Endothelial cell of umbilical vein (primary cell): Measurements from ENCODE around the gene PRDM1. TPM values are rescaled to one million over a fixed set of nuclear protein-coding genes. Genes with fewer than 3 reads are reported as not detected.

Source experiments
- BruUV-seq: library from RNA; stranded (reverse); fragments of 400-500 nt; replicated peaks from 2 replicates; lab custom pipeline; 2021; lab: Mats Ljungman, UMichigan
- CTCF ChIA-PET: fragments of 300-600, 350-600 bp; sonication (Branson Sonifier 250); formaldehyde crosslinking; loops from one replicate; lab custom pipeline; 2021; ENCODE audit warnings: antibody characterized with exemption, inconsistent platforms; lab: Charles Lee
- POLR2A ChIA-PET: fragments of 300-600, 350-600 bp; sonication (Branson Sonifier 250); formaldehyde crosslinking; loops from one replicate; lab custom pipeline; 2021; ENCODE audit warnings: antibody characterized with exemption, inconsistent platforms; lab: Charles Lee
- DNase-seq: peaks from one replicate; pipeline ENCODE4 v3.0.0-alpha.2; 2011; ENCODE audit warnings: low read depth, low spot score
- FAIRE-seq: peaks from 2 replicates; lab custom pipeline; 2011; peaks lifted over from hg19 to GRCh38; lab: Jason Lieb, UNC
- H2AFZ ChIP-seq: 2 replicates; pipeline ENCODE4 v1.6.0; 2012; ENCODE audit warnings: low read depth, low read length, control low read depth, inconsistent platforms
- H3K27ac ChIP-seq: 2 replicates; pipeline ENCODE4 v1.5.1; 2011; ENCODE audit warnings: low read depth, mild to moderate bottlenecking, control low read depth, low read length, moderate library complexity; ENCODE audit not compliant: insufficient read depth
- H3K27me3 ChIP-seq, 2 experiments: 2 replicates each; pipeline versions ENCODE4 v1.6.0 to v1.6.1; 2011; ENCODE audit warnings: low read length in 2 of 2, mixed read lengths in 1 of 2; ENCODE audit not compliant: control insufficient read depth in 2 of 2, insufficient read depth in 2 of 2
- H3K36me3 ChIP-seq, 2 experiments: 2 replicates in 1 of 2; 3 replicates in 1 of 2; pipeline ENCODE4 v1.5.1; 2011; ENCODE audit warnings: low read length in 2 of 2, mild to moderate bottlenecking in 1 of 2, moderate library complexity in 1 of 2; ENCODE audit not compliant: control insufficient read depth in 2 of 2, insufficient read depth in 2 of 2; ENCODE audit errors: extremely low read depth in 1 of 2
- H3K4me1 ChIP-seq: 3 replicates; pipeline ENCODE4 v1.5.1; 2011; ENCODE audit warnings: mild to moderate bottlenecking, low read length; ENCODE audit not compliant: control insufficient read depth, insufficient read depth; ENCODE audit errors: extremely low read depth
- H3K4me2 ChIP-seq: 2 replicates; pipeline ENCODE4 v1.6.1; 2011; ENCODE audit warnings: low read length, control low read depth, mixed read lengths; ENCODE audit not compliant: insufficient read depth
- H3K4me3 ChIP-seq, 3 experiments: fragments of 200-600 bp in 1 of 3; sonication (generic), shearing (Covaris generic) in 1 of 3; replicated peaks in 1 of 3; 2 replicates each; pipeline ENCODE4 v1.5.1; 2011 to 2016; ENCODE audit warnings: control low read depth in 3 of 3, low read length in 3 of 3, mild to moderate bottlenecking in 2 of 3, inconsistent platforms in 1 of 3, low read depth in 1 of 3, moderate library complexity in 1 of 3; ENCODE audit not compliant: insufficient read depth in 1 of 3
- H3K79me2 ChIP-seq: 2 replicates; pipeline ENCODE4 v1.6.0; 2012; ENCODE audit warnings: low read length, inconsistent platforms; ENCODE audit not compliant: control insufficient read depth, insufficient read depth
- H3K9ac ChIP-seq: replicated peaks from 2 replicates; pipeline ENCODE3; 2011; ENCODE audit warnings: low read length, control low read depth; ENCODE audit not compliant: insufficient read depth; ENCODE audit errors: extremely low read depth
- H3K9me1 ChIP-seq: replicated peaks from 3 replicates; pipeline ENCODE4 v1.6.0; 2011; ENCODE audit warnings: mild to moderate bottlenecking, low read length; ENCODE audit not compliant: control insufficient read depth, insufficient read depth; ENCODE audit errors: extremely low read depth
- H3K9me3 ChIP-seq: replicated peaks from 2 replicates; pipeline ENCODE4 v1.5.1; 2012; ENCODE audit warnings: low read length, inconsistent platforms; ENCODE audit not compliant: control insufficient read depth, insufficient read depth
- H4K20me1 ChIP-seq: replicated peaks from 2 replicates; pipeline ENCODE3; 2011; ENCODE audit warnings: mild to moderate bottlenecking, low read length; ENCODE audit not compliant: control insufficient read depth, insufficient read depth; ENCODE audit errors: extremely low read depth
- CTCF ChIP-seq, 2 donors: IDR thresholded peaks; 1 replicate in 1 of 2; 2 replicates in 1 of 2; pipeline ENCODE4 v1.5.1; 2011; ENCODE audit warnings: low read length in 2 of 2, mild to moderate bottlenecking in 2 of 2, moderate library complexity in 2 of 2, control low read depth in 1 of 2, inconsistent platforms in 1 of 2, low read depth in 1 of 2; ENCODE audit not compliant: insufficient read depth in 1 of 2; ENCODE audit errors: extremely low read depth in 1 of 2
- EZH2 ChIP-seq: IDR thresholded peaks from 2 replicates; pipeline ENCODE4 v1.6.1; 2012; ENCODE audit warnings: borderline replicate concordance, low read depth, mild to moderate bottlenecking, moderate library complexity, low read length, inconsistent platforms; ENCODE audit not compliant: severe bottlenecking
- FOS ChIP-seq: IDR thresholded peaks from 2 replicates; pipeline ENCODE4 v1.6.1; 2011; ENCODE audit warnings: mild to moderate bottlenecking, low read length, moderate library complexity, borderline replicate concordance; ENCODE audit not compliant: insufficient read depth
- GATA2 ChIP-seq: IDR thresholded peaks from 2 replicates; pipeline ENCODE4 v1.7.0; 2011; ENCODE audit warnings: low read depth, mild to moderate bottlenecking, moderate library complexity, mixed read lengths, low read length; ENCODE audit not compliant: insufficient read length, insufficient read depth
- JUN ChIP-seq: IDR thresholded peaks from 2 replicates; pipeline ENCODE4 v1.6.1; 2011; ENCODE audit warnings: borderline replicate concordance, low read depth; ENCODE audit not compliant: insufficient read length, insufficient read depth
- MAX ChIP-seq: IDR thresholded peaks from 2 replicates; pipeline ENCODE4 v1.6.1; 2011; ENCODE audit not compliant: insufficient read depth, insufficient read length
- MYC ChIP-seq: IDR thresholded peaks from one replicate; pipeline ENCODE4 v1.6.1; 2011; ENCODE audit warnings: mild to moderate bottlenecking, low read depth, low read length
- POLR2A ChIP-seq: IDR thresholded peaks from 2 replicates; pipeline ENCODE4 v1.6.1; 2012; ENCODE audit warnings: low read depth, mild to moderate bottlenecking, control low read depth, low read length
- POLR2AphosphoS5 ChIP-seq: IDR thresholded peaks from 2 replicates; pipeline ENCODE4 v1.6.1; 2012; ENCODE audit warnings: low read depth, mild to moderate bottlenecking, control low read depth, low read length, moderate library complexity; ENCODE audit not compliant: insufficient read depth
- dilution Hi-C: fragments of 300-500 bp; cut with MboI; formaldehyde crosslinking; loops from one replicate; pipeline ENCODE4 v1.15.0; 2019; ENCODE audit warnings: low sequenced_read_pairs; ENCODE audit not compliant: extremely low pct_ligation_motif_present
- intact Hi-C: fragments of 100-400 bp; cut with micrococcal nuclease; formaldehyde crosslinking; loops from one replicate; pipeline ENCODE4 v1.10.0; 2022
- polyA plus RNA-seq, 4 experiments: library from polyadenylated mRNA; depleted of rRNA in 3 of 4; stranded (reverse) in 3 of 4; unstranded in 1 of 4; fragments of >200 nt; gene quantifications; 2 replicates each; pipeline versions ENCODE4 v1.2.1 to v1.2.3, GENCODE V29; 2011 to 2012; ENCODE audit warnings: missing spikeins in 1 of 4
- total RNA-seq: library from RNA; stranded (reverse); gene quantifications from 2 replicates; pipeline ENCODE4 v1.2.3, GENCODE V29; 2021

PRDM1 gene
- total and polyA plus RNA-seq, 2 donors (not counting 3 experiments of a cell fraction or from before 2014, with no cell fraction given) = 0.36 to 2.7 TPM

DNA sequence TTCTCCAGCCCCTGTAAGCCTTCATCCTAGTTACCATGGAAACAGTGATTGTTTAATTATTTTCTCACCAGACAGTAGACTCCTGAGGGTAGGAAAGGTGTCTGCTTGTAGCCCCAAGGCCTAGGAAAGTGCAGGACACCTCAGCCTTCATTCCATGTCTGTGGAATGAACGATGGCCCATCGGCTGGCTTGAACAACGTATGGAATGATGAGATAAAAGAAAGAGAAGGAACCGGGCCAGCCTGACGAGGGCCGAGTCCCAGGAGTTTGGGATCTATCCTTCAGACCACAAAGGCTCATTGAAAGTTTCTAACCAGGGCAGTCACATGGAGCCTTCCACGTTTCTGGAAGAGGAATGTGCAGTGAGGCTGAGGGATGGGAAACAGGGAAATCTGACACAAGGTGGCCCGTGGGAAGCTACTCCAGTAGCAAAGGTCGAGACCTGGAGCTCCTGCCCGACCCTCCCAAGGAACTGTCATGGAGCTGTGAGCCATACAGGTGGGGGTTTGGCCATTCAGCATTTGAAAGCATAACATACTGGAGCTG, 46.1 kb downstream of the PRDM1 start:
- POLR2A ChIA-PET = no interaction called here

More for the DNA sequence above, 46.1 kb downstream of the PRDM1 start:
- FAIRE-seq (no peak), DNase-seq (no peak)
- TF ChIP-seq GATA2 = no peak
- TF ChIP-seq POLR2A = no peak
- no peak for TF ChIP-seq FOS
- TF ChIP-seq JUN = no peak
- TF ChIP-seq POLR2AphosphoS5 = no peak
- no peak for TF ChIP-seq MYC
- TF ChIP-seq CTCF (IDR thresholded peaks at IDR 0.05; ENCODE audit: extremely low read depth in 1 of 2, insufficient read depth in 1 of 2, low read depth in 1 of 2, low read length in 2 of 2) = no peak
- no peak for TF ChIP-seq MAX
- TF ChIP-seq EZH2 = no peak
- Histone ChIP-seq H3K9ac (no peak overlapping the region), H3K27me3 (peaks cover 0 to 2% of the 10 kb centered on the region in 2 experiments), H3K36me3 (no peaks in the 10 kb centered on the region), H3K4me3 (no peak overlapping the region), H3K79me2 (no peaks in the 10 kb centered on the region), H3K9me3 (no peaks in the 10 kb centered on the region), H3K4me1 (no peaks in the 10 kb centered on the region), H3K27ac (no peak overlapping the region), H3K4me2 (no peak overlapping the region), H2AFZ (no peak overlapping the region), H4K20me1 (no peaks in the 10 kb centered on the region), H3K9me1 (no peaks in the 10 kb centered on the region)
- dilution Hi-C loops = no loop called here
- CTCF ChIA-PET = no interaction called here
- BruUV-seq = no TSS peak
- intact Hi-C loops = no loop called here
